Progenitor cell of endocrine pancreas (in vitro differentiated cells): ENCODE data around the gene FGB. TPM values are rescaled to one million over a fixed set of nuclear protein-coding genes. Genes with fewer than 3 reads are reported as not detected.

Experiments
- DNase-seq: peaks from one replicate; pipeline ENCODE4 v3.0.0; 2021; ENCODE audit warnings: low spot score; ENCODE audit not compliant: unreplicated experiment
- H3K27ac Mint-ChIP-seq: 2 replicates; pipeline ENCODE4 v1.8.0; 2021; ENCODE audit warnings: mild to moderate bottlenecking, moderate library complexity, mixed read lengths
- H3K27me3 Mint-ChIP-seq: 2 replicates; pipeline ENCODE4 v1.8.0; 2021; ENCODE audit warnings: mixed read lengths
- H3K36me3 Mint-ChIP-seq: 2 replicates; pipeline ENCODE4 v1.8.0; 2022; ENCODE audit warnings: mixed read lengths; ENCODE audit not compliant: insufficient read depth
- H3K4me1 Mint-ChIP-seq: 2 replicates; pipeline ENCODE4 v1.8.0; 2021; ENCODE audit warnings: low read depth, mixed read lengths
- H3K4me3 Mint-ChIP-seq: 2 replicates; pipeline ENCODE4 v1.8.0; 2021; ENCODE audit warnings: low read depth, mild to moderate bottlenecking, moderate library complexity, mixed read lengths
- H3K9me3 Mint-ChIP-seq: 2 replicates; pipeline ENCODE4 v1.8.0; 2021; ENCODE audit warnings: low read depth, mixed read lengths
- CTCF ChIP-seq: fragments of 200-600 bp; sonication (generic); IDR thresholded peaks from one replicate; pipeline ENCODE4 v1.5.0; 2021; ENCODE audit warnings: antibody characterized with exemption, mild to moderate bottlenecking; ENCODE audit not compliant: unreplicated experiment
- long read RNA-seq: library from polyadenylated mRNA; unstranded; transcript quantifications from one replicate; pipeline ENCODE4 v2.0.0, GENCODE V29; 2020
- total RNA-seq: library from RNA; stranded (reverse); gene quantifications from 2 replicates; pipeline ENCODE4 v1.2.1, GENCODE V29; 2021

Gene FGB
- 37.7 and 63.3 TPM in 2 replicates for total RNA-seq
- long read RNA-seq, transcript FGB-201 (8 exons, 1,975 nt): major isoform, 177 of 183 reads
- long read RNA-seq, partial matches to known transcripts: 1 of 183 reads
- long read RNA-seq, other reads (novel, unspliced or antisense): 3 of 183 reads

- Mint-ChIP-seq H3K9me3 (no peaks in the 10 kb centered on the region), H3K27me3 (no peaks in the 10 kb centered on the region), H3K36me3 (no peaks in the 10 kb centered on the region), H3K27ac (no peak within 1 kb of the TSS), H3K4me3 (peak within 1 kb of the TSS; percentile 29), H3K4me1 (peaks cover 28% of the 10 kb centered on the region)
- no peak for TF ChIP-seq CTCF
- DNase-seq: no peak
Measured at GRCh38 chr4:154562697-154563254, at the start of gene FGB. Gene FGB, plus strand, starts transcription at chr4:154563011. Its CDS starts 8 bp downstream, at chr4:154563019.

- H3K9me3 Mint-ChIP-seq: peaks cover 6% of the 10 kb centered on the region
Measured at GRCh38 chr4:154516318-154517029, 46.3 kb upstream of the FGB start.

GRCh38 chr4:154517591-154517990, 45.2 kb upstream of the FGB start:
- DNase-seq: no peak
- Mint-ChIP-seq H3K9me3 (peaks cover 6% of the 10 kb centered on the region), H3K4me3 (no peak overlapping the region), H3K36me3 (no peaks in the 10 kb centered on the region), H3K27ac (no peak overlapping the region), H3K27me3 (peaks cover 15% of the 10 kb centered on the region), H3K4me1 (peaks cover 5% of the 10 kb centered on the region)
- TF ChIP-seq CTCF: no peak

More at GRCh38 chr4:154516318-154517029, 46.3 kb upstream of the FGB start:
- TF ChIP-seq CTCF: no peak
- no peak for DNase-seq
- H3K27me3 Mint-ChIP-seq: peaks cover 15% of the 10 kb centered on the region
- no peak overlapping the region for H3K27ac Mint-ChIP-seq
- peaks cover 5% of the 10 kb centered on the region for H3K4me1 Mint-ChIP-seq
- H3K36me3 Mint-ChIP-seq: no peaks in the 10 kb centered on the region
- H3K4me3 Mint-ChIP-seq: no peak overlapping the region

- H3K4me3 Mint-ChIP-seq: no peak overlapping the region
Measured at GRCh38 chr4:154519214-154519613, 43.6 kb upstream of the FGB start.

More at GRCh38 chr4:154519214-154519613, 43.6 kb upstream of the FGB start:
- H3K27me3 Mint-ChIP-seq: peaks cover 18% of the 10 kb centered on the region
- H3K36me3 Mint-ChIP-seq: no peaks in the 10 kb centered on the region
- no peaks in the 10 kb centered on the region for H3K9me3 Mint-ChIP-seq
- peaks cover 5% of the 10 kb centered on the region for H3K4me1 Mint-ChIP-seq
- DNase-seq: no peak
- TF ChIP-seq CTCF: no peak
- no peak overlapping the region for H3K27ac Mint-ChIP-seq
